NCI-H2196 (cell line): ENCODE measurements around the gene KLHL30.

Experiments
- DNase-seq: peaks from one replicate; lab custom pipeline; 2025; ENCODE audit not compliant: unreplicated experiment; lab: John Stamatoyannopoulos, UW

KLHL30 gene

DNA sequence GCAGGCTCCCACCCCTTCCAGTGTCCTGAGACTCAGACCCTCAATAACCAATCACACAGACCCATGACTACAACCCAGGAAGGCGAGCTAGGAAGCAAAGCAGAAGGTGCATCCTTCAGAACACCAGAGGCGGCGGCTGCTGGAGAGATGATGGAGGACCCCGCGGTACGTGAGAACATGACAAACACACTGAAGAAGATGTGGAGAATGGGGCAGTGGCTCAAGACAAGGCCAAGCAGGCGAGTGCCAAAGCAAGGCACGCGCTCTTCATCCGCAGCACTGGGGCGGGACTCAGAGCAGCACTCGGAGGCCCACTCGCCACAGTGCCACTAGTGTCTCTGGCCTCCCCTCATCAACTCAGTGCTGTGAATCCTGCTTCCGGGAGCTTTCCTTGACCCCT is 34.0 kb downstream of the KLHL30 start:
- DNase-seq = no peak

DNA sequence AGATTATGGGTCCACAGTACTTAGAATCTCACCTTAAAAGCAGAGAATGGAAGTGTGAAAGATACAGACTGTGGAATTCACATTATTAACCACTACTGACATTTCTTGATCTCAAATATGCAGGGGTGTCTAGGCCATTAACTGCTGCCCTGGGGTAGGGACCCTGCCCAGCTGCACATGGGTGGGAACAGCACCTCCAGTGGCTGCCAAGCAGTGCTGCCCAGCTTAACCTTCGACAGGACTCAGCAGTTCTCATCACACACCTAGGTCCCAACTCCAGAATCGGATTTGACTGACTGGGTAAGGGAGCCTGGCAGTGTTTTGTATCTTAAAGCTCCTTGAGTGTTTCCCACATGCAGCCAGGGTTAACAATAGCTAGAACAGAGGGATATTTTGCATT is 35.2 kb downstream of the KLHL30 start:
- DNase-seq = no peak

DNA sequence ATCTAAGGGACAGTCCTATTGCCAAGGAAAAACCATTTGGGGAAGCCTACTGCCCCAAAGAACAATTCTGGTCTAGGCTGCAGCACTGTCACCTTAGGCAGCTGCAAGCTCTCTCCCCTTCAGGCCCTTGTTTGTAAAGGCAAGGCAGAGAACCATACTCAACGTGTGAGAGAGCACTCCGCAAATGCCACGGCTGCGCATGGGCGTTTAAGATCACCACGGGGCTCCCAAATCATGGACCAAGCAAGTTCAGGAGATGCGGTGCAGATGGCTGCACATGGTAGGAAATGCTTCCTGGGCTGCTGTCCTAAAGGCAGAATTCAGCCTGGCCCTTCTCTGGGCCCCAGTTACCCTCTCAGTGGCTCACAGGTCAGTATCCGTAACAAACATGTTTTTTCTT is 35.8 kb downstream of the KLHL30 start:
- DNase-seq = no peak

DNA sequence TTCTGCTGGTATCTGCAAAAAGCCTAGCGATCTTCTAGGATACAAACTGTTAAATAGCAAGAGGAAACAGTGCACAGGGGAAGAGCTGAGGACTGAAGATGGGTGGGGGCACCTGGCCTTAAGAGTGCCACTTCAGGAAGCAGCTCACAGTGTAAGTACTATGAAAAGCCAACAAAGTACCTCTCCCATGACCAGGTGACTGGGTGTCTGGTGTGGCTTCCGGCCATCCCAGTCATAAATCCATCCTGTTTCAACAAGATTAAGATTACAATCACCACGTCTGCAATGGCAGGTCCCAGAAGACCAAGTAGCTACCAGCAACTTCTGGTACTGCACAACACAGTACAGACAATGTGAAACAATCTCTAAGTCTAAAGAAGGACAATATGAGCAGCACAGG is 36.2 kb downstream of the KLHL30 start:
- peak; percentile 60 for DNase-seq

DNA sequence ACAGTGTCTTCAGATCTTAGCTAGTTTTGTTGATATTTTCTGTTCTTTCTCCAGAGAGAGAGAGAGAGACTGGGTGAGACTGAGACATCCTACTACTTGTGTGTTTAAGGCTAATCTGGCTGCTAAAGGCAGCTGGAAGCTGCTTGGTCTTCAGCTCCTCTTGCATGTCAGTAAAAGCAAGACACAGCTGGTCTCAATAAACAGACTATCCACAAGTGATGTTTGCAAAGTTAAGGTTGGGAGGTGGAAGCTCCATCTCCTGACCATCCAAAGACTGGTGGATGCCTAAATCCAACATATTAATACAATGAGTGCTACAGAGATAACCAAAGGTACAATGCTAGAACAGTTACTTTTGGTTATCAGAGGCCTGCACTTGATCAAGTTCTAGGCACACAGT is 38.1 kb downstream of the KLHL30 start:
- no peak for DNase-seq

DNA sequence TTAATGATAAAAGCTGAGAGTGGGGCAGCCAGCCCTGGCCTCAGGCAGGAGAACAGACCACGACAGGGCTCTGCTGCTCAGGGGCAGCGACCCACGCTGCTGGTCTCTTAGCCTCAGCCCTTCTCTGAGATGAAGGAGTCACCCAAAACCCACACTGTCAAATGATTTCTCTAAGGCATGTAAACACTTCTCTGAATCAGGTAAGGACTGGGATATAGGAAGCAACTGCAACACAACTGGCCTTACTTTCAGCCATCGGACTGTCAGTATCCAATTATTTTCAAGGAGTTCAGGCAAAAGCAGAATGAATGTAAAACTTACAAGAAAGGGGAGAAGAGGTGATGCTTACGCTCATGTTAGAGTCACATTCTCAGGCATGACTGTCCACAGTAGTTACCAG is 42.1 kb downstream of the KLHL30 start:
- no peak for DNase-seq

DNA sequence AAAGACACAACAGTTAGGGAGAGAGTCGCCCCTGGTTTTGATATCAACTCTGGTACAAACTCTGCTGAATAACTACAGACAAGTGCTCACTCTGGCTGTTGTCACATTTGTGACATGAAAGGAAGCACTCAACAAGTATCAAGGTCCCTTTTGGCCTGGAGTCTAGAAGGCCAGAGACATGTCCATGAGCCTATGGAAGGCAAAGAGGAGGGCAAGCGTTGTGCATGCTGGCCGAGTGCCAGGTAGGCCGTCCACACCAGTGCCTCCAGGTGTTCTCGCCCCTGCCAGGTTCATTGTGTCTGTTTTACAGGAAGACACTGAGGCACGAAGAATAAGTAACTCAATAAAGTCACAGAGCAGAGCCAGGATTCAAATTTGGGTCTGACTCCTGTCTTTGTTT is 43.9 kb downstream of the KLHL30 start:
- DNase-seq = peak; percentile 34

DNA sequence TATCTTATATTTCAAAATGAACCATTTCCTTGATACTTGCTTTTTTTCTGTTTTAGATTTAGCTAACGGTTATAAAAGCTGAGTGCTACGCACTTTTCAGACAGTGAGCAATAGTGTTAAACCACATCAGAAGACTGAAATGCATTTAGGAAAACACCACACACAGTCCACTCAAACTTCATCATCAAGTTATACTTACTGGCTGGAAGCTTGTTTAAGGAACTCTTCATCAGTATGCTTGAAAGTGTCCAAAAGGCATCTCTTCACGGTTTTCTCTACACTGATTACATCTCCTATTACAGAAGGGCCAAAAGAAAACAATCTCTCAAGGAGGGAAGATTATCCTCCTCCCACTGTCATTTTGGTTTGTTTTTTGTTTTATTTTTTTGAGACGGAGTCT is 45.4 kb downstream of the KLHL30 start:
- no peak for DNase-seq

DNA sequence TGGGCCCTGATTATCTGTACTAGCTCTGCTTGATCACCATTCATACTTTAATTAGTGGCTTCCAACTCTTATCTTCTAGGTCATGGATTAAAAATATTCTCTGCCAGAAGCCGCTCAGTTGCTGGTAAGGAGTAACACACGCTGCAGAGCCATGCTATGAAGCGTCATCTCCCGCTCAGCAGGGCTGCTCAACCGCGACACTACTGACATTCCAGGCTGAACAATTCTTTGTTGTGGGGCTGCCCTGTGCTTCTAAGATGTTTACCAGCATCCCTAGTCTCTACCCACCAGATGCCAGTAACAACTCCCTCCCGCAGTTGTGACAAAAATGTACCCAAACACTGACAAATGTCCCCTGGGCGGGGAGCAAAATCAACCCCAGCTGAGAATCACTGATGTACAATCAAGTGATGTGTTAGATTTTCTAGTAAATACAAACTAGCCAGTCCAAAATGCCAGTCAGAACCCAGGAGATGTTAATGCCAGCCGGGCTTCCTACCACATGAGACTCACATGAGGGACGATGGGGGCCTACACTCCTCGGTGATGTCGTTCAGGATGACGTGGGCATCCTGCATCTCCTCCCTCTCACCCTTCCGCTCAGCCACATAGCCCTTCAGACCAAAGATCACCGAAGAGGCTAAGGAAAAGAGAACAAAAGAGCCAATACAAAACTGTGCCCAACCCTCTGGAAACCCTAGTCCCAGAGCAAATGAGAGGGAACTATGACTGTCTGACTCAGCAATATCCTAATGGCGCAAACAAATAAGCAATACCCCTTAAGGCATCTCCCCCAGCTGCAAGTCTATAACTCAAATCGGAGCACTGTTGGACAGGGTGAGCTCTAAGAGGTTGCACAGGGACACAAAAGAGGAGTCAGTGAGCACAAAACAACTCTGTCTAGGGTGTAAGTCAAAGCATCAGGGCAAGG is 49.4 kb downstream of the KLHL30 start:
- no peak for DNase-seq

DNA sequence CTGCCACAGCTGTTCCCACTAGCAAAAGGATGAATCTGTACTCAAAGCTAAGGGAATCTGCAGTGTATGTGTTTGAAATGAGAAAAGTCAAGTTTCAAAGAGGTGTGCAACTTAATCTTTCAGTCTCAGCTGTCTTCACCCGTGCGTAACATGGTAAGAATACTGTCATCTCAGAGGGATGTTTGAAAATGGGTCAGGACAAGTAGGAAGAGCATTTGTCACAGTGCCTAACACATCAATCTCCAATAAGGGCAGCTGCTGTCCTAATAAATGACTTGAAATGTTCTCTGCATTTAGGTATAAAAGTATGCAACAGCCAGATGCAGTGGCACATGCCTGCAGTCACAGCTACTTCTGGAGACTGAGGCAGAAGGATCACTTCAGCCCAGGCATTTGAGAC is 52.0 kb downstream of the KLHL30 start:
- no peak for DNase-seq
